ENCODE data around the gene DPP10. TPM values are rescaled to one million over a fixed set of nuclear protein-coding genes. Genes with fewer than 3 reads are reported as not detected.

The DPP10 gene
- total and polyA plus RNA-seq, 10 of the 15 experiments (the other 5 are each of a cell fraction or from before 2014, with no cell fraction given): not detected

- TF ChIP-seq CEBPZ (IDR thresholded peaks at IDR 0.05; ENCODE audit: low read depth, low read length) (no peak), IRF3 (IDR thresholded peaks at IDR 0.05) (no peak), SREBF1 (IDR thresholded peaks at IDR 0.05; ENCODE audit: low read length) (no peak)
Measured at GRCh38 chr2:114769110-114769509, 326.7 kb downstream of the DPP10 start (continued).

GRCh38 chr2:114769991-114770390, 327.6 kb downstream of the DPP10 start:
- TF ChIP-seq PML (IDR thresholded peaks at IDR 0.05; ENCODE audit: low read length): no peak
- TF ChIP-seq CHD4 (IDR thresholded peaks at IDR 0.05): no peak
- TF ChIP-seq ATF3 (IDR thresholded peaks at IDR 0.05; ENCODE audit: borderline replicate concordance, extremely low read depth, low read depth, low read length): no peak
- no peak for TF ChIP-seq SMAD1 (IDR thresholded peaks at IDR 0.05; ENCODE audit: low read depth, partially characterized antibody)
- no peak for TF ChIP-seq CUX1 (IDR thresholded peaks at IDR 0.05; ENCODE audit: insufficient replicate concordance, low read depth, low read length)
- no peak for TF ChIP-seq SKIL (IDR thresholded peaks at IDR 0.05; ENCODE audit: low read depth, poor library complexity, severe bottlenecking)
- ChIA-PET RAD21 (ENCODE audit: unreplicated experiment) (no interaction called here), POLR2A (no interaction called here), CTCF (no interaction called here), SMC1A (ENCODE audit: uncharacterized antibody, unreplicated experiment) (no interaction called here)
- H2AFZ ChIP-seq (ENCODE audit: control insufficient read depth, low read depth, low read length): no peak overlapping the region
- intact Hi-C loops (cut with micrococcal nuclease; ENCODE audit: unreplicated experiment) (no loop called here), in situ Hi-C loops (cut with MboI) (no loop called here)
- no peaks in the 10 kb centered on the region for H3K36me3 ChIP-seq (ENCODE audit: control insufficient read depth in 2 of 2, insufficient read depth in 2 of 2, low read length in 1 of 2)
- ATAC-seq (no peak), FAIRE-seq (no peak), DNase-seq (ENCODE audit: low read depth, low spot score) (no peak)
- H3K4me3 ChIP-seq: no peak overlapping the region
- H3K79me2 ChIP-seq (ENCODE audit: control insufficient read depth, insufficient read depth, low read length): no peaks in the 10 kb centered on the region
- BruUV-seq (replicated peaks): no TSS peak
- no peak overlapping the region for H3K9ac ChIP-seq (ENCODE audit: control insufficient read depth, insufficient read depth, low read length)
- no peaks in the 10 kb centered on the region for H3K27me3 ChIP-seq (replicated peaks in 1 of 2; ENCODE audit: control insufficient read depth in 2 of 2, insufficient read depth in 2 of 2, low read length in 1 of 2)
- H3K4me2 ChIP-seq (ENCODE audit: control insufficient read depth, insufficient read depth): no peak overlapping the region
- WGBS (ENCODE audit: insufficient coverage, insufficient replicate concordance, low lambda C conversion rate, missing lambda C conversion rate): 17% methylated on average over 2 of the region's 2 CpGs
- no peak overlapping the region for H3K27ac ChIP-seq (ENCODE audit: control insufficient read depth, insufficient read depth)
- no peaks in the 10 kb centered on the region for H4K20me1 ChIP-seq (ENCODE audit: control insufficient read depth, insufficient read depth)
- H3K4me1 ChIP-seq (ENCODE audit: control insufficient read depth, insufficient read depth, low read length): no peaks in the 10 kb centered on the region
- H3K9me3 ChIP-seq (replicated peaks; ENCODE audit: control insufficient read depth, insufficient read depth, low read length): no peaks in the 10 kb centered on the region

Measured in GM12878 (cell line).